CD14-positive monocyte (primary cell): ENCODE measurements around the gene SLC16A11. TPM values are rescaled to one million over a fixed set of nuclear protein-coding genes. Genes with fewer than 3 reads are reported as not detected.

Experiments
- DNase-seq, 3 donors: peaks; one replicate each; pipeline ENCODE4 v3.0.0-alpha.2; 2011 to 2022
- H2AFZ ChIP-seq: 2 replicates; pipeline ENCODE4 v1.6.0; 2012; ENCODE audit warnings: mild to moderate bottlenecking, low read depth, low read length, inconsistent platforms; ENCODE audit not compliant: insufficient read depth, poor library complexity, severe bottlenecking
- H3K27ac ChIP-seq, 2 donors: 1 replicate in 1 of 2; 2 replicates in 1 of 2; pipeline ENCODE4 v1.5.1; 2012 to 2013; ENCODE audit warnings: low read length in 2 of 2, control low read depth in 1 of 2, inconsistent platforms in 1 of 2, low read depth in 1 of 2, mild to moderate bottlenecking in 1 of 2
- H3K27me3 ChIP-seq, 2 donors: one replicate each; pipeline versions ENCODE4 v1.6.0 to v1.6.1; 2011 to 2013; ENCODE audit warnings: low read length in 2 of 2; ENCODE audit not compliant: control insufficient read depth in 2 of 2, insufficient read depth in 2 of 2
- H3K36me3 ChIP-seq, 2 donors: replicated peaks in 1 of 2; 1 replicate in 1 of 2; 2 replicates in 1 of 2; pipeline versions ENCODE4 v1.5.1 to v1.6.1; 2012 to 2013; ENCODE audit warnings: low read length in 2 of 2, control low read depth in 1 of 2, inconsistent platforms in 1 of 2, mild to moderate bottlenecking in 1 of 2; ENCODE audit not compliant: insufficient read depth in 2 of 2, control insufficient read depth in 1 of 2
- H3K4me1 ChIP-seq, 2 donors: 1 replicate in 1 of 2; 2 replicates in 1 of 2; pipeline versions ENCODE4 v1.5.1 to v1.6.1; 2012 to 2013; ENCODE audit warnings: low read length in 2 of 2, control low read depth in 1 of 2, inconsistent platforms in 1 of 2, mild to moderate bottlenecking in 1 of 2, moderate library complexity in 1 of 2; ENCODE audit not compliant: insufficient read depth in 2 of 2, control insufficient read depth in 1 of 2
- H3K4me2 ChIP-seq: replicated peaks from 2 replicates; pipeline ENCODE3; 2012; ENCODE audit warnings: low read length, moderate library complexity, mild to moderate bottlenecking; ENCODE audit not compliant: poor library complexity, severe bottlenecking; ENCODE audit errors: extremely low read depth
- H3K4me3 ChIP-seq, 3 experiments: fragments of 200-600 bp in 1 of 3; sonication (generic) in 1 of 3; replicated peaks in 1 of 3; 1 replicate in 2 of 3; 2 replicates in 1 of 3; pipeline ENCODE4 v1.5.1; 2011 to 2013; ENCODE audit warnings: low read length in 3 of 3, mild to moderate bottlenecking in 3 of 3, control low read depth in 2 of 3, low read depth in 2 of 3, inconsistent platforms in 1 of 3, moderate library complexity in 1 of 3
- H3K79me2 ChIP-seq: 2 replicates; pipeline ENCODE4 v1.6.0; 2012; ENCODE audit warnings: mild to moderate bottlenecking, control low read depth, inconsistent platforms, low read length, moderate library complexity; ENCODE audit not compliant: insufficient read depth
- H3K9ac ChIP-seq: 2 replicates; pipeline ENCODE4 v1.6.0; 2017; ENCODE audit warnings: low read length, mild to moderate bottlenecking; ENCODE audit not compliant: insufficient read depth, poor library complexity, severe bottlenecking
- H3K9me3 ChIP-seq, 2 donors: replicated peaks in 1 of 2; 1 replicate in 1 of 2; 2 replicates in 1 of 2; pipeline versions ENCODE4 v1.5.1 to v1.6.1; 2012 to 2013; ENCODE audit warnings: low read length in 2 of 2, control low read depth in 1 of 2; ENCODE audit not compliant: control insufficient read depth in 1 of 2, insufficient read depth in 1 of 2
- H4K20me1 ChIP-seq: 2 replicates; pipeline ENCODE4 v1.6.0; 2012; ENCODE audit warnings: mild to moderate bottlenecking, low read length, control low read depth, moderate library complexity; ENCODE audit not compliant: insufficient read depth
- H3K27ac Mint-ChIP-seq, 7 donors: one replicate each; pipeline ENCODE4 v1.8.0; 2020; ENCODE audit warnings: mild to moderate bottlenecking in 7 of 7, mixed read lengths in 7 of 7, moderate library complexity in 6 of 7, inconsistent platforms in 2 of 7
- H3K27me3 Mint-ChIP-seq, 3 donors: one replicate each; pipeline ENCODE4 v1.8.0; 2021 to 2022; ENCODE audit warnings: low read depth in 3 of 3, mild to moderate bottlenecking in 3 of 3, mixed read lengths in 3 of 3, moderate library complexity in 3 of 3, inconsistent platforms in 1 of 3
- H3K36me3 Mint-ChIP-seq, 2 donors: one replicate each; pipeline ENCODE4 v1.8.0; 2020; ENCODE audit warnings: mixed read lengths in 2 of 2, inconsistent platforms in 1 of 2, mild to moderate bottlenecking in 1 of 2
- H3K4me1 Mint-ChIP-seq: one replicate; pipeline ENCODE4 v1.8.0; 2020; ENCODE audit warnings: mild to moderate bottlenecking, mixed read lengths
- H3K4me3 Mint-ChIP-seq, 2 donors: one replicate each; pipeline ENCODE4 v1.8.0; 2020; ENCODE audit warnings: mild to moderate bottlenecking in 2 of 2, mixed read lengths in 2 of 2, moderate library complexity in 1 of 2
- H3K9me3 Mint-ChIP-seq, 7 donors: one replicate each; pipeline ENCODE4 v1.8.0; 2020 to 2022; ENCODE audit warnings: mixed read lengths in 7 of 7, mild to moderate bottlenecking in 6 of 7, moderate library complexity in 6 of 7, inconsistent platforms in 2 of 7
- CTCF ChIP-seq: fragments of 200-600 bp; IDR thresholded peaks from one replicate; pipeline ENCODE4 v1.8.0; 2022; ENCODE audit warnings: antibody characterized with exemption, mild to moderate bottlenecking
- WGBS: methylation state at CpG from one replicate; pipeline ENCODE4 v1.1.5; 2013; ENCODE audit warnings: missing lambda C conversion rate; ENCODE audit not compliant: insufficient coverage; 5-methylcytosine and 5-hydroxymethylcytosine counted together
- intact Hi-C, 2 donors: fragments of 100-400 bp; cut with micrococcal nuclease; formaldehyde crosslinking; loops; one replicate each; pipeline versions ENCODE4 v1.15.0 to v1.15.1; 2023
- polyA plus RNA-seq, 3 donors: library from polyadenylated mRNA; depleted of rRNA in 1 of 3; unstranded in 2 of 3; stranded (reverse) in 1 of 3; fragments of 300-500 nt in 2 of 3; fragments of >200 nt in 1 of 3; fragmentation: Illumina TruSeq in 2 of 3; gene quantifications; 1 replicate in 2 of 3; 2 replicates in 1 of 3; pipeline ENCODE4 v1.2.3, GENCODE V29; 2012 to 2021

SLC16A11 gene
- polyA plus RNA-seq, 3 donors, result not detected

GRCh38 chr17:7017827-7018200, 26.1 kb downstream of the SLC16A11 start:
- H3K4me1 ChIP-seq, result peaks cover 40 to 54% of the 10 kb centered on the region in 2 donors
- H3K27me3 ChIP-seq, result peaks cover 0 to 19% of the 10 kb centered on the region in 2 donors
- H3K9ac ChIP-seq, result no peak overlapping the region
- Mint-ChIP-seq H3K27ac (peak overlapping the region in 3 of 7 donors; percentile 27 to 34 (median 31)), H3K9me3 (peaks cover 0 to 2% (median 0%) of the 10 kb centered on the region in 7 donors), H3K4me3 (no peak overlapping the region), H3K36me3 (peaks cover 29% of the 10 kb centered on the region in 2 donors), H3K27me3 (peaks cover 22 to 26% (median 24%) of the 10 kb centered on the region in 3 donors), H3K4me1 (peaks cover 55% of the 10 kb centered on the region)
- no peak for TF ChIP-seq CTCF
- H2AFZ ChIP-seq, result no peak overlapping the region
- H3K36me3 ChIP-seq, result peaks cover 12 to 15% of the 10 kb centered on the region in 2 donors
- H3K9me3 ChIP-seq, result peaks cover 0 to 2% of the 10 kb centered on the region in 2 donors
- H4K20me1 ChIP-seq, result no peaks in the 10 kb centered on the region
- H3K4me2 ChIP-seq, result no peak overlapping the region
- WGBS, result 22% methylated on average over 12 of the region's 12 CpGs
- DNase-seq, result no peak
- no peak overlapping the region for H3K27ac ChIP-seq
- intact Hi-C loops, result no loop called here
- peaks cover 21% of the 10 kb centered on the region for H3K79me2 ChIP-seq
- no peak overlapping the region for H3K4me3 ChIP-seq

- Histone ChIP-seq H4K20me1 (no peaks in the 10 kb centered on the region), H3K27ac (no peak overlapping the region), H3K27me3 (peaks cover 0 to 12% of the 10 kb centered on the region in 2 donors), H3K4me1 (peaks cover 33 to 48% of the 10 kb centered on the region in 2 donors), H3K9ac (no peak overlapping the region), H3K9me3 (no peaks in the 10 kb centered on the region), H3K79me2 (peaks cover 27% of the 10 kb centered on the region), H3K4me2 (no peak overlapping the region), H3K36me3 (peaks cover 12 to 15% of the 10 kb centered on the region in 2 donors), H2AFZ (no peak overlapping the region), H3K4me3 (no peak overlapping the region)
- Mint-ChIP-seq H3K4me3 (no peak overlapping the region), H3K36me3 (peaks cover 26 to 27% of the 10 kb centered on the region in 2 donors), H3K27me3 (peaks cover 15 to 20% (median 19%) of the 10 kb centered on the region in 3 donors), H3K27ac (peak overlapping the region in 2 of 7 donors; percentile 27 to 32), H3K9me3 (peaks cover 0 to 5% (median 0%) of the 10 kb centered on the region in 7 donors), H3K4me1 (peaks cover 49% of the 10 kb centered on the region)
- 78% methylated on average over 5 of the region's 20 CpGs for WGBS
- intact Hi-C loops, result no loop called here
- DNase-seq, result no peak
- no peak for TF ChIP-seq CTCF
These were observed 26.7 kb downstream of the SLC16A11 start for GRCh38 chr17:7016886-7017826.
